B cell (primary cell): ENCODE results near the gene AKT2. TPM values are rescaled to one million over a fixed set of nuclear protein-coding genes. Genes with fewer than 3 reads are reported as not detected.

Experiments used
- ATAC-seq: fragments of 200-7000 bp; cut with Tn5 transposase; one replicate; pipeline ENCODE4 v1.10.0; 2021; ENCODE audit warnings: low read depth, mild to moderate bottlenecking, moderate number of reproducible peaks, moderate library complexity
- CTCF ChIA-PET: fragments of 350-600 bp; sonication (Branson Sonifier 250); formaldehyde crosslinking; loops from one replicate; lab custom pipeline; 2021; ENCODE audit warnings: antibody characterized with exemption, inconsistent platforms; lab: Charles Lee
- POLR2A ChIA-PET: fragments of 350-600 bp; sonication (Branson Sonifier 250); formaldehyde crosslinking; loops from one replicate; lab custom pipeline; 2021; ENCODE audit warnings: antibody characterized with exemption; lab: Charles Lee
- DNase-seq: peaks from one replicate; pipeline ENCODE4 v3.0.0; 2013
- H2AFZ ChIP-seq: 2 replicates; pipeline ENCODE4 v1.6.1; 2012; ENCODE audit warnings: mild to moderate bottlenecking, low read depth, low read length; ENCODE audit not compliant: insufficient read depth, poor library complexity, severe bottlenecking
- H3K27ac ChIP-seq, 2 donors: 1 replicate in 1 of 2; 2 replicates in 1 of 2; pipeline ENCODE4 v1.5.1; 2012 to 2013; ENCODE audit warnings: low read length in 2 of 2, mild to moderate bottlenecking in 2 of 2, moderate library complexity in 1 of 2
- H3K27me3 ChIP-seq, 4 experiments: fragments of 200-600 bp in 1 of 4; sonication (generic) in 1 of 4; replicated peaks in 1 of 4; 1 replicate in 2 of 4; 2 replicates in 2 of 4; pipeline versions ENCODE4 v1.6.1 to v1.7.0; 2013 to 2016; ENCODE audit warnings: low read length in 3 of 4, mild to moderate bottlenecking in 2 of 4, mixed read lengths in 1 of 4, moderate library complexity in 1 of 4; ENCODE audit not compliant: insufficient read depth in 4 of 4, control insufficient read depth in 3 of 4; ENCODE audit errors: control extremely low read depth in 1 of 4
- H3K36me3 ChIP-seq, 2 experiments: replicated peaks in 1 of 2; 1 replicate in 1 of 2; 2 replicates in 1 of 2; pipeline versions ENCODE4 v1.6.1 to v1.7.1; 2013; ENCODE audit warnings: low read length in 1 of 2; ENCODE audit not compliant: insufficient read depth in 2 of 2, control insufficient read depth in 1 of 2; ENCODE audit errors: control extremely low read depth in 1 of 2, extremely low read depth in 1 of 2
- H3K4me1 ChIP-seq, 2 donors: fragments of 200-600 bp in 1 of 2; sonication (generic) in 1 of 2; 1 replicate in 1 of 2; 2 replicates in 1 of 2; pipeline versions ENCODE4 v1.5.1 to v1.6.1; 2013 to 2017; ENCODE audit warnings: low read length in 2 of 2; ENCODE audit not compliant: control insufficient read depth in 2 of 2, insufficient read depth in 2 of 2
- H3K4me2 ChIP-seq: replicated peaks from 2 replicates; pipeline ENCODE3; 2012; ENCODE audit warnings: mild to moderate bottlenecking, low read depth, low read length; ENCODE audit not compliant: poor library complexity, severe bottlenecking
- H3K4me3 ChIP-seq, 5 experiments: fragments of 200-600 bp in 1 of 5; sonication (generic) in 1 of 5; 1 replicate in 3 of 5; 2 replicates in 2 of 5; pipeline versions ENCODE4 v1.5.1 to v1.7.0; 2011 to 2016; ENCODE audit warnings: low read length in 4 of 5, mild to moderate bottlenecking in 4 of 5, low read depth in 2 of 5, control low read depth in 1 of 5, moderate library complexity in 1 of 5; ENCODE audit not compliant: insufficient read depth in 1 of 5; ENCODE audit errors: control extremely low read depth in 1 of 5, extremely low read depth in 1 of 5
- H3K79me2 ChIP-seq: fragments of 200-600 bp; sonication (generic); one replicate; pipeline ENCODE4 v1.6.0; 2016; ENCODE audit warnings: low read length; ENCODE audit not compliant: control insufficient read depth, insufficient read depth
- H3K9ac ChIP-seq: fragments of 200-600 bp; sonication (generic); 2 replicates; pipeline ENCODE4 v1.6.1; 2017; ENCODE audit warnings: mild to moderate bottlenecking, low read length, moderate library complexity
- H3K9me3 ChIP-seq, 3 donors: one replicate each; pipeline versions ENCODE4 v1.6.1 to v1.7.1; 2013; ENCODE audit warnings: low read length in 2 of 3; ENCODE audit not compliant: control insufficient read depth in 2 of 3, insufficient read depth in 1 of 3; ENCODE audit errors: control extremely low read depth in 1 of 3
- H4K20me1 ChIP-seq: 2 replicates; pipeline ENCODE4 v1.6.0; 2012; ENCODE audit warnings: mild to moderate bottlenecking, low read length; ENCODE audit not compliant: insufficient read depth, control insufficient read depth, poor library complexity, severe bottlenecking
- H3K27ac Mint-ChIP-seq: one replicate; pipeline ENCODE4 v1.8.0; 2021; ENCODE audit warnings: mixed read lengths
- H3K27me3 Mint-ChIP-seq: one replicate; pipeline ENCODE4 v1.8.0; 2021; ENCODE audit warnings: mixed read lengths
- H3K4me1 Mint-ChIP-seq: one replicate; pipeline ENCODE4 v1.8.0; 2021; ENCODE audit warnings: mixed read lengths
- H3K4me3 Mint-ChIP-seq: one replicate; pipeline ENCODE4 v1.8.0; 2021; ENCODE audit warnings: mixed read lengths
- H3K9me3 Mint-ChIP-seq: one replicate; pipeline ENCODE4 v1.8.0; 2022; ENCODE audit warnings: mixed read lengths; ENCODE audit not compliant: insufficient read depth
- EZH2 ChIP-seq: IDR thresholded peaks from 2 replicates; pipeline ENCODE4 v1.6.1; 2012; ENCODE audit warnings: borderline replicate concordance, low read depth, mild to moderate bottlenecking, moderate library complexity, low read length; ENCODE audit not compliant: insufficient read depth, poor library complexity, severe bottlenecking
- WGBS: methylation state at CpG from one replicate; pipeline ENCODE4 v1.1.5; 2013; ENCODE audit warnings: missing lambda C conversion rate; ENCODE audit not compliant: insufficient coverage; 5-methylcytosine and 5-hydroxymethylcytosine counted together
- intact Hi-C: fragments of 100-400 bp; cut with micrococcal nuclease; formaldehyde crosslinking; loops from one replicate; pipeline ENCODE4 v1.10.0; 2022
- polyA plus RNA-seq: library from polyadenylated mRNA; depleted of rRNA; stranded (reverse); fragments of >200 nt; gene quantifications from 2 replicates; pipeline ENCODE4 v1.2.3, GENCODE V29; 2012
- total RNA-seq, 2 donors: library from RNA; stranded (reverse); fragments of 120-200 nt in 1 of 2; gene quantifications; 1 replicate in 1 of 2; 2 replicates in 1 of 2; pipeline versions ENCODE4 v1.2.3 to v1.2.4, GENCODE V29; 2013 to 2022
- TF ChIP-seq, protein P1 (sequence below): fragments of 200-600 bp; IDR thresholded peaks from one replicate; pipeline ENCODE4 v1.8.0; 2022; ENCODE audit warnings: antibody characterized with exemption, mild to moderate bottlenecking

AKT2 gene
- total and polyA plus RNA-seq, 2 donors (not counting 1 experiment from before 2014, with no cell fraction given): 195 to 243 TPM

DNA sequence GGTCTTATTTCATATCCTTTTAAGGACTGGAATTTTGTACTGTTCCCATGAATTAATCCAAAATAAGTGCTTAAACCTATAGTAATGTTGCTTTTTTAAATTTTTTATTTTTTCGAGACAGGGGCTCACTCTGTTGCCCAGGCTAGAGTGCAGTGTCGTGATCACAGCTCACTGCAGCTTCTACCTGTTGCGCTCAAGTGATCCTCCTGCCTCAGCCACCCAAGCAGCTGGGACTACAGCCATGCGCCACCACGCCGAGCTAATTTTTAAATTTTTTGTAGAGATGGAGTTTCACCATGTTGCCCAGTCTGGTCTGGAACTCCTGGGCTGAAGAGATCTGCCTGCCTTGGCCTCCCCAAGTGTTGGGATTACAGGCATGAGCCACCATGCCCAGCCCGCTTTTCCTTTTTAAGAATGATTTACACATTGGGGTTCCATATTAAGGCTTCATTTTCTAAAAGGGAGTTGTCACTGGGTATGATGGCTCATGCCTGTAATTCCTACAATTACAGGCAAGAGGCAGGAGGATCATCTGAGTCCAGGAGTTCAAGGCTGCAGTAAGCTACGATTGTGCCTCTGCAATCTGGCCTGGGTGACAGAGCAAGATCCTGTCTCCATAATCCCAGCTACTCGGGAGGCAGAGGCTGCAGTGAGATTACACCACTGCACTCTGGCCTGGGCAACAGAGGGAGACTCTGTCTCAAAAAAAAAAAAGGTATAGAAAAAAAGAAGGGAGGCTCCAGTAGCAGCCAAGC is 28.3 kb upstream of the AKT2 start:
- H2AFZ ChIP-seq: no peak overlapping the region
- Mint-ChIP-seq H3K4me3 (no peak overlapping the region), H3K27ac (no peak overlapping the region), H3K27me3 (no peaks in the 10 kb centered on the region), H3K4me1 (no peaks in the 10 kb centered on the region), H3K9me3 (no peaks in the 10 kb centered on the region)
- H3K9ac ChIP-seq: no peak overlapping the region
- H4K20me1 ChIP-seq: no peaks in the 10 kb centered on the region
- CTCF ChIA-PET: interaction anchor here (1.8 kb wide), 1 partner anchor 8 kb away, joined by 9 read pairs; no protein-coding TSS in a partner anchor
- H3K27me3 ChIP-seq: no peaks in the 10 kb centered on the region
- WGBS: 98% methylated on average over 4 of the region's 9 CpGs
- H3K9me3 ChIP-seq: no peaks in the 10 kb centered on the region
- no peak for TF ChIP-seq EZH2
- TF ChIP-seq, protein P1, sequence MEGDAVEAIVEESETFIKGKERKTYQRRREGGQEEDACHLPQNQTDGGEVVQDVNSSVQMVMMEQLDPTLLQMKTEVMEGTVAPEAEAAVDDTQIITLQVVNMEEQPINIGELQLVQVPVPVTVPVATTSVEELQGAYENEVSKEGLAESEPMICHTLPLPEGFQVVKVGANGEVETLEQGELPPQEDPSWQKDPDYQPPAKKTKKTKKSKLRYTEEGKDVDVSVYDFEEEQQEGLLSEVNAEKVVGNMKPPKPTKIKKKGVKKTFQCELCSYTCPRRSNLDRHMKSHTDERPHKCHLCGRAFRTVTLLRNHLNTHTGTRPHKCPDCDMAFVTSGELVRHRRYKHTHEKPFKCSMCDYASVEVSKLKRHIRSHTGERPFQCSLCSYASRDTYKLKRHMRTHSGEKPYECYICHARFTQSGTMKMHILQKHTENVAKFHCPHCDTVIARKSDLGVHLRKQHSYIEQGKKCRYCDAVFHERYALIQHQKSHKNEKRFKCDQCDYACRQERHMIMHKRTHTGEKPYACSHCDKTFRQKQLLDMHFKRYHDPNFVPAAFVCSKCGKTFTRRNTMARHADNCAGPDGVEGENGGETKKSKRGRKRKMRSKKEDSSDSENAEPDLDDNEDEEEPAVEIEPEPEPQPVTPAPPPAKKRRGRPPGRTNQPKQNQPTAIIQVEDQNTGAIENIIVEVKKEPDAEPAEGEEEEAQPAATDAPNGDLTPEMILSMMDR: no peak
- peaks cover 0 to 3% of the 10 kb centered on the region in 2 experiments for H3K36me3 ChIP-seq
- intact Hi-C loops: loop anchor here (5.0 kb wide), 1 partner anchor 176 kb away; no protein-coding TSS in a partner anchor
- no peak overlapping the region for H3K27ac ChIP-seq
- no peaks in the 10 kb centered on the region for H3K4me1 ChIP-seq
- DNase-seq (no peak), ATAC-seq (no peak)
- POLR2A ChIA-PET: no interaction called here
- no peak overlapping the region for H3K4me3 ChIP-seq
- H3K4me2 ChIP-seq: no peak overlapping the region
- no peaks in the 10 kb centered on the region for H3K79me2 ChIP-seq

DNA sequence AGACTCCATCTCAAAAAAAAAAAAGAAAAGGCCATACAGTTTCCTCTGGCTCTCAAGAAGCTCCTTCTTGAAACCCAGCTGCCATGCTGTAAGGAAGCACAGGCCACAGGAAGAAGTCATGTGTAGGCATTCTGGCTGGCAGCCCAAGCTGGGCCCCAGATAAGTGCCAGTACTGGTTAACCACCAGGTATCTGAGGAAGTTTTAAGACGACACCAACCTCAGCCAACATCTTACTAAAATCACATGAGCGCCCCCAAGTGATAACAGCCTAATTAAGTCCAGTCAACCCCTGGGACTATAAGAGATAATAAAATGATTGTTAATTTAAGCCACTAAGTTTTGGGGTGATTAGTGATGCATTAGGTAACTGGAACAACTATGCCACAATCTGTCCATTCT is 27.4 kb upstream of the AKT2 start:
- Histone ChIP-seq H3K4me3 (no peak overlapping the region), H3K79me2 (no peaks in the 10 kb centered on the region), H4K20me1 (no peaks in the 10 kb centered on the region), H3K27ac (no peak overlapping the region), H3K4me1 (no peaks in the 10 kb centered on the region), H3K36me3 (no peaks in the 10 kb centered on the region), H3K27me3 (no peaks in the 10 kb centered on the region), H3K9ac (no peak overlapping the region), H3K4me2 (no peak overlapping the region), H3K9me3 (no peaks in the 10 kb centered on the region), H2AFZ (no peak overlapping the region)
- intact Hi-C loops: loop anchor here (5.0 kb wide), 1 partner anchor 175 kb away; no protein-coding TSS in a partner anchor
- DNase-seq: no peak
- ChIA-PET POLR2A (no interaction called here), CTCF (no interaction called here)
- TF ChIP-seq, protein P1: no peak
- no peak for TF ChIP-seq EZH2
- Mint-ChIP-seq H3K27me3 (no peaks in the 10 kb centered on the region), H3K4me1 (no peaks in the 10 kb centered on the region), H3K4me3 (no peak overlapping the region), H3K27ac (no peak overlapping the region), H3K9me3 (no peaks in the 10 kb centered on the region)
- no peak for ATAC-seq
- no CpG with 5 or more reads among the region's 2 CpGs for WGBS
